HepG2 (cell line): ENCODE data around the gene KRTAP20-4. TPM values are rescaled to one million over a fixed set of nuclear protein-coding genes. Genes with fewer than 3 reads are reported as not detected.

ENCODE experiments used
- ATAC-seq: fragments of 200-7000 bp; cut with Tn5 transposase; 3 replicates; pipeline ENCODE4 v1.9.1; 2020; ENCODE audit warnings: mild to moderate bottlenecking, moderate library complexity
- BruUV-seq: library from RNA; stranded (reverse); fragments of 400-500 nt; replicated peaks from 2 replicates; lab custom pipeline; 2021; lab: Mats Ljungman, UMichigan
- CTCF ChIA-PET: fragments of 300-600 bp; formaldehyde crosslinking; extraction: SDS; loops from one replicate; lab custom pipeline; 2021; ENCODE audit warnings: low total read pairs, inconsistent platforms, low intra/inter-chr PET ratio; lab: Yijun Ruan, JAX
- POLR2A ChIA-PET: fragments of 350-600 bp; sonication (Branson Sonifier 250); formaldehyde crosslinking; loops from one replicate; lab custom pipeline; 2020; ENCODE audit warnings: antibody characterized with exemption, inconsistent platforms; lab: Yijun Ruan, JAX
- DNase-seq: peaks from one replicate; pipeline ENCODE4 v3.0.0-alpha.2; 2015; ENCODE audit warnings: low spot score
- FAIRE-seq: peaks from 3 replicates; lab custom pipeline; 2011; peaks lifted over from hg19 to GRCh38; lab: Jason Lieb, UNC
- H2AFZ ChIP-seq: one replicate; pipeline ENCODE4 v1.6.1; 2011; ENCODE audit warnings: low read length, inconsistent platforms
- H3K27ac ChIP-seq: fragments of 300-600 bp; 3 replicates; pipeline ENCODE4 v1.8.0; 2011; ENCODE audit warnings: mixed run types, mild to moderate bottlenecking, mixed read lengths, low read length, inconsistent platforms; ENCODE audit not compliant: insufficient read depth; ENCODE audit errors: extremely low read length
- H3K27me3 ChIP-seq, 2 experiments: fragments of 200-600 bp in 1 of 2; 2 replicates in 1 of 2; 3 replicates in 1 of 2; pipeline versions ENCODE4 v1.6.0 to v1.8.0; 2011; ENCODE audit warnings: low read length in 2 of 2, mild to moderate bottlenecking in 2 of 2, moderate library complexity in 2 of 2, inconsistent platforms in 1 of 2; ENCODE audit not compliant: insufficient read depth in 2 of 2, control insufficient read depth in 1 of 2
- H3K36me3 ChIP-seq, 2 experiments: fragments of 200-600 bp in 1 of 2; replicated peaks in 1 of 2; 2 replicates in 1 of 2; 3 replicates in 1 of 2; pipeline versions ENCODE4 v1.5.1 to v1.8.0; 2011; ENCODE audit warnings: low read length in 2 of 2, inconsistent platforms in 1 of 2; ENCODE audit not compliant: insufficient read depth in 2 of 2, control insufficient read depth in 1 of 2
- H3K4me1 ChIP-seq: 2 replicates; pipeline ENCODE4 v1.5.1; 2012; ENCODE audit warnings: low read length, inconsistent platforms; ENCODE audit not compliant: insufficient read depth
- H3K4me2 ChIP-seq: 2 replicates; pipeline ENCODE4 v1.6.0; 2011; ENCODE audit warnings: low read depth, low read length, inconsistent platforms
- H3K4me3 ChIP-seq, 3 experiments: fragments of 200-600 bp in 1 of 3; sonication (generic), shearing (Covaris generic) in 1 of 3; replicated peaks in 1 of 3; 2 replicates each; pipeline ENCODE4 v1.5.1; 2011 to 2016; ENCODE audit warnings: low read length in 3 of 3, inconsistent platforms in 2 of 3, low read depth in 2 of 3, mild to moderate bottlenecking in 2 of 3, control low read depth in 1 of 3, mixed read lengths in 1 of 3; ENCODE audit not compliant: insufficient read depth in 1 of 3
- H3K79me2 ChIP-seq: one replicate; pipeline ENCODE4 v1.6.1; 2011; ENCODE audit warnings: low read length, inconsistent platforms; ENCODE audit not compliant: insufficient read depth
- H3K9ac ChIP-seq: 2 replicates; pipeline ENCODE4 v1.6.0; 2011; ENCODE audit warnings: mild to moderate bottlenecking, low read depth, low read length, inconsistent platforms; ENCODE audit not compliant: insufficient read depth
- H3K9me3 ChIP-seq: 2 replicates; pipeline ENCODE4 v1.5.1; 2012; ENCODE audit warnings: mild to moderate bottlenecking, low read length
- H4K20me1 ChIP-seq: 2 replicates; pipeline ENCODE4 v1.6.0; 2011; ENCODE audit warnings: inconsistent platforms, mild to moderate bottlenecking, low read length, moderate library complexity; ENCODE audit not compliant: insufficient read depth
- CREBL2 ChIP-seq: sonication (generic); formaldehyde crosslinking; IDR thresholded peaks from 2 replicates; pipeline ENCODE4 v1.8.1; 2023; ENCODE audit warnings: missing genetic modification reagents, mild to moderate bottlenecking, borderline replicate concordance
- JARID2 ChIP-seq: sonication (generic); formaldehyde crosslinking; IDR thresholded peaks from 2 replicates; pipeline ENCODE4 v1.8.1; 2023; ENCODE audit warnings: missing genetic modification reagents, inconsistent platforms; ENCODE audit not compliant: insufficient replicate concordance
- KLF12 ChIP-seq: sonication (generic); formaldehyde crosslinking; IDR thresholded peaks from 2 replicates; pipeline ENCODE4 v1.4.0; 2020; ENCODE audit warnings: missing genetic modification reagents, borderline replicate concordance
- NCOA5 ChIP-seq: sonication (generic); formaldehyde crosslinking; IDR thresholded peaks from 2 replicates; pipeline ENCODE4 v1.4.0; 2020; ENCODE audit warnings: missing genetic modification reagents
- RAD21 ChIP-seq: fragments of 450-650 bp; formaldehyde crosslinking; IDR thresholded peaks from 2 replicates; pipeline ENCODE4 v1.5.0; 2020; ENCODE audit warnings: mild to moderate bottlenecking
- SMAD9 ChIP-seq: sonication (generic); formaldehyde crosslinking; IDR thresholded peaks from 2 replicates; pipeline ENCODE4 v1.5.1; 2020; ENCODE audit warnings: mild to moderate bottlenecking, missing genetic modification reagents
- ZFYVE20 ChIP-seq: sonication (generic); formaldehyde crosslinking; IDR thresholded peaks from 2 replicates; pipeline ENCODE4 v1.8.0; 2023; ENCODE audit warnings: low read depth, mild to moderate bottlenecking, moderate library complexity, missing genetic modification reagents, borderline replicate concordance
- ZNF251 ChIP-seq: sonication (generic); formaldehyde crosslinking; IDR thresholded peaks from 2 replicates; pipeline ENCODE4 v1.9.0; 2021; ENCODE audit warnings: mild to moderate bottlenecking, missing genetic modification reagents
- ZNF292 ChIP-seq: sonication (generic); formaldehyde crosslinking; IDR thresholded peaks from 2 replicates; pipeline ENCODE4 v1.8.1; 2022; ENCODE audit warnings: mild to moderate bottlenecking, low read depth, missing genetic modification reagents, borderline replicate concordance
- ZNF780A ChIP-seq: sonication (generic); formaldehyde crosslinking; IDR thresholded peaks from 2 replicates; pipeline ENCODE4 v1.8.0; 2022; ENCODE audit warnings: mild to moderate bottlenecking, missing genetic modification reagents, moderate library complexity
- ZNF800 ChIP-seq: sonication (generic); formaldehyde crosslinking; IDR thresholded peaks from 2 replicates; pipeline ENCODE4 v1.4.0; 2020; ENCODE audit warnings: missing genetic modification reagents
- ZNF816 ChIP-seq: sonication (generic); formaldehyde crosslinking; IDR thresholded peaks from 2 replicates; pipeline ENCODE4 v1.8.0; 2022; ENCODE audit warnings: missing genetic modification reagents, mild to moderate bottlenecking, borderline replicate concordance
- in situ Hi-C: cut with HindIII; loops from 2 replicates; pipeline ENCODE4 v1.10.0; 2017; ENCODE audit warnings: low pct_unique_long_range_greater_than_20kb; ENCODE audit not compliant: extremely low pct_ligation_motif_present
- intact Hi-C: fragments of 100-400 bp; cut with micrococcal nuclease; formaldehyde crosslinking; loops from one replicate; pipeline ENCODE4 v1.10.0; 2022; ENCODE audit not compliant: unreplicated experiment
- polyA plus RNA-seq, 8 experiments: library from polyadenylated mRNA; depleted of rRNA in 3 of 8; stranded (reverse) in 7 of 8; unstranded in 1 of 8; fragments of >200 nt; fragmentation: Illumina TruSeq in 4 of 8; extraction: Trizol in 4 of 8; gene quantifications; 2 replicates each; pipeline versions ENCODE4 v1.2.1 to v1.2.3, GENCODE V29; 2011 to 2016; ENCODE audit warnings: low read depth in 4 of 8, missing spikeins in 1 of 8, mixed read lengths in 1 of 8; ENCODE audit not compliant: insufficient read depth in 1 of 8
- total RNA-seq, 5 experiments: library from RNA; depleted of rRNA; stranded (reverse); fragments of >200 nt; fragmentation: Illumina TruSeq; extraction: Trizol; gene quantifications; 2 replicates each; pipeline ENCODE4 v1.2.3, GENCODE V29; 2016; ENCODE audit warnings: low read depth in 1 of 5

KRTAP20-4 gene
- total and polyA plus RNA-seq, 2 of the 13 experiments (the other 11 are each of a cell fraction or from before 2014, with no cell fraction given), result not detected

- TF ChIP-seq ZNF800 (no peak), RAD21 (no peak), JARID2 (CRISPR knock-in tag) (no peak), SMAD9 (CRISPR knock-in tag) (no peak), KLF12 (CRISPR knock-in tag) (no peak)
Observed at GRCh38 chr21:30613836-30614235, 6.6 kb upstream of the KRTAP20-4 start, which contains the start of gene KRTAP6-1 (continued).

- ATAC-seq, result no peak
- Histone ChIP-seq H3K9me3 (peaks cover 83% of the 10 kb centered on the region), H2AFZ (no peak overlapping the region), H4K20me1 (no peaks in the 10 kb centered on the region), H3K4me1 (no peaks in the 10 kb centered on the region), H3K9ac (no peak overlapping the region), H3K27me3 (no peaks in the 10 kb centered on the region), H3K4me2 (no peak overlapping the region), H3K27ac (no peak overlapping the region), H3K4me3 (no peak overlapping the region), H3K36me3 (no peaks in the 10 kb centered on the region), H3K79me2 (no peaks in the 10 kb centered on the region)
- no peak for FAIRE-seq
- TF ChIP-seq ZNF816 (CRISPR knock-in tag) (no peak), ZNF292 (no peak), CREBL2 (CRISPR knock-in tag) (no peak), ZFYVE20 (CRISPR knock-in tag) (no peak), ZNF780A (CRISPR knock-in tag) (no peak), NCOA5 (CRISPR knock-in tag) (no peak), ZNF251 (CRISPR knock-in tag) (no peak)
- intact Hi-C loops (no loop called here), in situ Hi-C loops (no loop called here)
- no peak for DNase-seq
- BruUV-seq, result no TSS peak
- ChIA-PET CTCF (no interaction called here), POLR2A (no interaction called here)
Observed at GRCh38 chr21:30615199-30615598, 5.2 kb upstream of the KRTAP20-4 start.
